Activated effector memory CD4-positive, alpha-beta T cell treated with anti-CD3 and anti-CD28 coated beads, Interleukin-2, amount 50 U/mL, for 16 hours (primary cell): ENCODE measurements around the gene NCDN.
"Not testable (repeated sequence)": the region's sequence is repeated elsewhere in the genome, so short reads cannot be mapped to it uniquely, and the experiment has no call there.

Experiments
- DNase-seq: peaks from one replicate; pipeline ENCODE4 v3.0.0-alpha.2; 2020

NCDN gene

DNA sequence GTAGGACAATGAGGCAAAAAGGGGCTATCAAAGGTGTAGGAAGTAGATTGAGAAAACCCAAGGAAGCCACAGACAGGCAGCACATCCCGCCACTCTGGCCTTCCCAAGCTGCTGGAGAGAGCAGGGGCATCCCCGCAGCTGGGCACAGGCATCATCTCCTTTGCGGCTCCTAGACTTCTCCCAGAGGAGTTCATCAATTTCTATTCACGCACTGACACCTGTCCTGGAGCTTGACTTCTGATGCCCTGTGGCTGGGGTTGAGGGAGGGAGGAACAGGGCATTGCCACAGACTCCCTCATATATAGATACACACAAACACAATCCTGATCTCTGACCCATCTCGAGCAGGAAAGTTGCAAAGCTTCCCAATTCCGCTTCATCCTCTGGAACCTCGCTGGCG lies 13.7 kb downstream of the NCDN start:
- DNase-seq, result no peak

GRCh38 chr1:35572296-35572695 lies 14.7 kb downstream of the NCDN start:
- no peak for DNase-seq

DNA sequence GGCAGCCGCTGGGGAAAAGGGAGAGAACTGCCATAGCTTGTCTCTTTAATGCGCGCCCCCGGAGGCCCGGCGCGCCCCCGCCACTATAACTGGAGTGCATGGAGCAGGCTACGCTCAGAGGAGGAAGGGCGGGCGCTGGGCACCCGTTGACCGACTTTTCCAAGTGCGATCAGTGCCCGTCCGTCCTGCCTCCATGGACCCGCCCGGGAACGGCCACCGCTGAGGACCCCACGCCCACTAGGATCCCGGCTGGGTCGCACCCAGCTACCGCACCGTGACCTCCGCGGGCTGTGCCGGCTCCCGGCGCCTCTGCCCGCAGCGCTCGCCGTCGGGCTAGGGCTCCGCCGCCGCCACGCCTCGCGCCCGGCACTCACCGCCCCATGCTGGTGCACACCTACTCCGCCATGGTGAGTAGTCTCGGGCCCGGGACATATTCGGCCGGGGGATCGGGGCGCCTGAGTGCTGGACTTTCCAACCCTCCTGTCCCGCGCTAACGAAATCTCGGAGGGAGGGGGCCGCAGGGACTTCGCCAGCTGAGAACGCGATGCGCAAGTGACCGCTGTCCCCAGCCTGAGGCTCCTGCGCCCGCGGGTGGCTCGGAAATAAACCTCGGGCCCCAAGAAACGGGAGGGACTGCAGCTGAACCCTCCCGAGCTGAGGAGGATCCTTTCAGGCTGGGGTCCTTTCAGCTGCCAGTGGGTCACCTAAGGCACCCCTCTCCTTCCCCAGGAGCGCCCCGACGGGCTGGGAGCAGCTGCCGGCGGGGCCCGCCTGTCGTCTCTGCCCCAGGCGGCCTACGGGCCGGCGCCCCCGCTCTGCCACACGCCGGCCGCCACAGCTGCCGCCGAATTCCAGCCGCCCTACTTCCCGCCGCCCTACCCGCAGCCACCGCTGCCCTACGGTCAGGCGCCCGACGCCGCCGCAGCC lies 15.9 kb downstream of the NCDN start, which contains the start of gene TFAP2E:
TSS of gene TFAP2E (plus strand) at position 117 of the 927 bp plus-strand sequence. CDS start at position 381, 264 bp downstream.
- DNase-seq, result peak; percentile 62

DNA sequence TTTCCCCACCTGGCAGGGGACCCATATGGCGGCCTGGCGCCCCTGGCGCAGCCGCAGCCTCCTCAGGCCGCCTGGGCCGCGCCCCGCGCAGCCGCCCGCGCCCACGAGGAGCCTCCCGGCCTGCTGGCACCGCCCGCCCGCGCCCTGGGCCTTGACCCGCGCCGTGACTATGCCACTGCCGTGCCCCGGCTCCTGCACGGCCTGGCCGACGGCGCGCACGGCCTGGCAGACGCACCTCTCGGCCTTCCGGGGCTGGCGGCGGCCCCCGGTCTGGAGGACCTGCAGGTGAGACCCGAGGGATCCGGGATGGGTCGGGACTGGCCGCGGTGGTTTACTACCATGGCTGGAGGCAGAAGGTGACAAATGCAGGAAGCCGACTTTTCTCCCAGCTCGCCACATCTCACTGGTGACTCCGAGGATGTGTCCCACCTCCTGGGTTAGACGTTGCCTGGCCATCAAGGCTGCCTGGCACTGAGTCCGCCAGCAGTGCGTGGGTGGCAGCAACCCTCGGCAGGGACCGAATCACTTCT lies 16.6 kb downstream of the NCDN start:
- peak; percentile 60 for DNase-seq

DNA sequence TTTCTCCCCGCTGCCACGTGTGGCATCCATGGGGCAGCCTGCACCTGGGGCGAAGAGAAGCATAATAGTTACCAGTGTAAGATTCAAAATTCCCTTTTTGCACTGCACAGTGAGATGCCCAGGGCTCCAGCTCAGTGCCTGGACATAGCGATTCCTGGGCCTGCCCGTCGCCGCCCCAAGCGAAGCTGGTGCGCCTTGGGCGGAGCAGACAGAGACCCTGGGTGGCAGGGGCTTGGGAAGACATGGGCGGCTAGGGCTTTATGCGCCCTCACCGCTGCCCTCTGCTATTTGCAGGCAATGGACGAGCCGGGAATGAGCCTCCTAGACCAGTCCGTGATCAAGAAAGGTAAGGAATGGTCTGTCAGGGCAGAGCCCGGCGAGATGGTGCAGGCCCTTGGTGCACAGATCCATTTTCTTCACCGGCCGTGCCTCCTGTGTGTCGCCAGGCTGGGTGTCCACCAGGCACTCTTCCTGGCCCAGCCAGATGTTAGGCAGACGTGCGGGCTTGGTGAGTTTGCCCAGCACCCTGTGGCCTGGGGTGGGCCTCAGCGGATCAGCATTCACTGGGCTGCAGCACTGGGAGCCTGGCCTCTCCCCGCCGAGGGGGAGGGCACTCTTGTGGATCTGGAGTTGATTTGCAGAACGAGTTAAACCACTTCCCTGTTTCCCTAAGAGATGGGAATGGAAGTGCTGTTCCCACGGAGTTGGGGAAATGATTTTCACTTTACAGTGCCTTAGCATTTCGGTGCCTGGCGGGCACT lies 17.2 kb downstream of the NCDN start:
- DNase-seq, result peak; percentile 55

DNA sequence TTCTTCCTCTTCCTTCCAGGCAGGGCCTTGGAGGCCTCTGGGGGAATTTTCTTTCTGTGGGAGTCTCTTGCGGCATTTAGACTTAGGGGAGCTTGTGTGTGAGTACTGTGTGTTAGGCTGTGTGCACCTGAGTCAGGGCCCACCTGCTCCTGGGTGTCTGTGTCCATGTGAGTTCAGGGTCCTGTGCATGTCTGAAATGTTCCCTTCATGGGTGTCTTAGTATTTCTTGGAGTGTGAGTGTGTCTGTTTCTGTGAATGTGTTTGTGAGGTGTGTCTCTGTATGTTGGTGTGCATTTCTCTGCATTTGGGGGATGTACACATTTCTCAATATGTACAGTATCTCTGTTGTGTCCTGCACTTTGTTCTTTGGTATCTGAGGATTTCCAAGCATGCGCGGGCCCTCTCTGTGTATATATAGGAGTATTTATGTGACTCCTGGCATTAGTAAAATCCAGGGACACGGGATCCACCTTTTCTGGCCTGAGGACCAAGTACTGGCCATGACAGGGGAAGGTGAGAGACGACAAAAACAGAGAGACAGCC lies 17.9 kb downstream of the NCDN start:
- peak; percentile 27 for DNase-seq

- DNase-seq, result peak; percentile 59
Measured at GRCh38 chr1:35576061-35576765, 18.6 kb downstream of the NCDN start.

- not testable (repeated sequence) for DNase-seq
Measured at GRCh38 chr1:35576766-35577070, 19.1 kb downstream of the NCDN start.

DNA sequence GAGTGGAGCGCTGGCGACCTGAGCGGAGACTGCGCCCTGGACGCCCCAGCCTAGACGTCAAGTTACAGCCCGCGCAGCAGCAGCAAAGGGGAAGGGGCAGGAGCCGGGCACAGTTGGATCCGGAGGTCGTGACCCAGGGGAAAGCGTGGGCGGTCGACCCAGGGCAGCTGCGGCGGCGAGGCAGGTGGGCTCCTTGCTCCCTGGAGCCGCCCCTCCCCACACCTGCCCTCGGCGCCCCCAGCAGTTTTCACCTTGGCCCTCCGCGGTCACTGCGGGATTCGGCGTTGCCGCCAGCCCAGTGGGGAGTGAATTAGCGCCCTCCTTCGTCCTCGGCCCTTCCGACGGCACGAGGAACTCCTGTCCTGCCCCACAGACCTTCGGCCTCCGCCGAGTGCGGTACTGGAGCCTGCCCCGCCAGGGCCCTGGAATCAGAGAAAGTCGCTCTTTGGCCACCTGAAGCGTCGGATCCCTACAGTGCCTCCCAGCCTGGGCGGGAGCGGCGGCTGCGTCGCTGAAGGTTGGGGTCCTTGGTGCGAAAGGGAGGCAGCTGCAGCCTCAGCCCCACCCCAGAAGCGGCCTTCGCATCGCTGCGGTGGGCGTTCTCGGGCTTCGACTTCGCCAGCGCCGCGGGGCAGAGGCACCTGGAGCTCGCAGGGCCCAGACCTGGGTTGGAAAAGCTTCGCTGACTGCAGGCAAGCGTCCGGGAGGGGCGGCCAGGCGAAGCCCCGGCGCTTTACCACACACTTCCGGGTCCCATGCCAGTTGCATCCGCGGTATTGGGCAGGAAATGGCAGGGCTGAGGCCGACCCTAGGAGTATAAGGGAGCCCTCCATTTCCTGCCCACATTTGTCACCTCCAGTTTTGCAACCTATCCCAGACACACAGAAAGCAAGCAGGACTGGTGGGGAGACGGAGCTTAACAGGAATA lies 19.7 kb downstream of the NCDN start:
- DNase-seq, result peak; percentile 84

DNA sequence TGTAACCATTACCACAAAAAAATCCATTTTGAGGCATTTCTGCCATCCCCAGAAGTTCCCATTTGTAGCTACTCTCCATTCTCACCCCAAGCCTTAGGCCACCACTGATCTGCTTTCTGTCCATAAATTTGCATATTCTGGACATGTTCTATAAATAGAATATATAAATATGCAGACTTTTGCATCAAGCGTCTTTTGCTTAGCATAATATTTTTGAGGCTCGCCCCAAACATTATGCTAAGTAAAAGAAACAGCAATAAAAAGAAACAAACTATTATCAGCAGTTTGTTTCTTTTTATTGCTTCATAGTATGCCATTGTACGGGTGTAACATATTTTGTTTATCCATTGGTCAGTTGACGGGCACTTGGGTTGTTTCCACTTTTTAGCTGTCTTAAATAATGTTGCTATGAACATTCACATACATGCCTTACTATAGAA lies 23.4 kb downstream of the NCDN start:
- no peak for DNase-seq

DNA sequence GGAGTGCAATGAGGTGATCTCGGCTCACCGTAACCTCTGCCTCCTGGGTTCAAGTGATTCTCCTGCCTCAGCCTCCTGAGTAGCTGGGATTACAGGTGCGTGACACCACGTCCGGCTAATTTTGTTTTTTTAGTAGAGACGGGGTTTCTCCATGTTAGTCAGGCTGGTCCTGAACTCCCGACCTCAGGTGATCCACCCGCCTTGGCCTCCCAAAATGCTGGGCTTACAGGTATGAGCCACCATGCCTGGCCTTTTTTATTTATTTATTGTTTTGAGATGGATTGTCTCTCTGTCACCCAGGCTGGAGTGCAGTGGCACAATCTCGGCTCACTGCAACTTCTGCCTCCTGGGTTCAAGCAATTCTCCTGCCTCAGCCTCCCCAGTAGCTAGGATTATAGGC lies 24.0 kb downstream of the NCDN start:
- peak; percentile 55 for DNase-seq

DNA sequence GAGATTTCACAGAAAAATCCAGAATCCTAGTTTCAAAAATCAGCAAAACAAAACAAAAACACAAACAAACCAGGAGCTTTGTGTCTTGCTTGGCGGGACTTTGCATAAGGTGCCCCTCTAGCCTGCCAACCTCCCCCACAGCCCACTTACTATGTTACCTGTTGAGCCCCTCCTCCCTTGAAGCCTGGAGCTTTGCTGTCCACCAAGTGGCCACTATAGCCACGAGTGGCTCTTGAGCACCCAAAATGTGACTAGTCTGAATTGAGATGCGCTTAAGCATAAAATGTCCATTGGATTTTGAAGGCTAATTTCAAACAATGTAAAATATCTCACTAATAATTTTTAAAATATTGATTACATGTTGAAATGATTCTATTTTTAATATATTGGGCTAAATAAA lies 27.7 kb downstream of the NCDN start:
- no peak for DNase-seq

DNA sequence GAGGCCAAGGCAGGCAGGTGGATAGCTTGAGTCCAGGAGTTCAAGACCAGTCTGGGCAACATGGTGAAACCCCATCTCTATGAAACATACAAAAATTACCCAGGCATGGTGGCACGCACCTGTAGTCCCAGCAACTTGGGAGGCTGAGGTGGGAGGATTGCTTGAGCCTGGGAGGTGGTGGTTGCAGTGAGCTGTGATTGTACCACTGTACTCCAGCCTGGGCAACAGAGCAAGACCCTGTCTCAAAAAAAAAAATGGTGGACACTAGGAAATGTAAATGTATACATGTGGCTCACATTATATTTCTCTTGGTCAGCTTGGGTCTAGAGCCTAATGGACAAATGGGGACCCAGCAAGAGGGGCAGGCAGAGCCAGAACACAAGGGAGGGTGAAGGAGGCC lies 28.2 kb downstream of the NCDN start:
- DNase-seq, result not testable (repeated sequence)

DNA sequence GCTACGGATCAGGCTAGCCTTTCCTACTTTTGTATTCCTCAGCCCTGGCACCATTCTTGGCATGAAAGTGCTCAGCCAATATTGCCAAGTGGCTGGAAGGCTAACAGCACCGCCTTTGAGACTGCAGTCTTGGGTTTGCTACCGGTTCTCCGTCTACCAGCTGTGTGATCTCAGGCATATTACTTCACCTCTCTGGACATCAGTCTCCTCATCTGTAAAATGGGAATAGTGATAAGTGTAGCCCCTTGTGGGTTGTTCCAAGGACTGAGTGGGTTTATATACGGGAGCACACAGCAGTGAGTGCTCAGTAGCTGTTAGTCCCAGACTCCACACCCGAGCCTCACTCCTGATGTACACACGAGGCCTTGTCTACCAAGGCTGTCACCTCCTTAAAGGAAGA lies 29.2 kb downstream of the NCDN start:
- no peak for DNase-seq

DNA sequence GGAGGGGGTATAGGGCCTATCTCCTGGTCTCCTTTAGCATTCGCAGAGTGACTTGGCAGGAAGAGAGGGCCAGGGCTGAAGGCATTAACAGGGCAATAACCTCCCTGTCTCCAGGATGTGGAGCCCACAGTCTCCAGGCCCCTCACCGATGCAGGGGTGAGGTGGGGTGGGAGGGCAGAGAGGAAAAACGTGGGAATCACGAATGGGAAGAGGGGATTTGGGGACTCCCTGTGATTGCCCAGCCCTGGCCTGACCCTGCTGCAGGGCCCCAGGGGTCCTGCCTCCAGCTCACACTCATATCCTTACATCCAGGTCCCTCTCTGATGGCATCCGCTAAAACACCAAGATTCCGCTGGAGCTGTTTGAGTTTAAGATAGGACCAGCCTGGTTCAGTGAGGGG lies 30.1 kb downstream of the NCDN start:
- peak; percentile 33 for DNase-seq

GRCh38 chr1:35588197-35588910 lies 30.8 kb downstream of the NCDN start:
- DNase-seq, result peak; percentile 53

- DNase-seq, result peak; percentile 55
Measured at GRCh38 chr1:35589516-35590427, 32.2 kb downstream of the NCDN start.

DNA sequence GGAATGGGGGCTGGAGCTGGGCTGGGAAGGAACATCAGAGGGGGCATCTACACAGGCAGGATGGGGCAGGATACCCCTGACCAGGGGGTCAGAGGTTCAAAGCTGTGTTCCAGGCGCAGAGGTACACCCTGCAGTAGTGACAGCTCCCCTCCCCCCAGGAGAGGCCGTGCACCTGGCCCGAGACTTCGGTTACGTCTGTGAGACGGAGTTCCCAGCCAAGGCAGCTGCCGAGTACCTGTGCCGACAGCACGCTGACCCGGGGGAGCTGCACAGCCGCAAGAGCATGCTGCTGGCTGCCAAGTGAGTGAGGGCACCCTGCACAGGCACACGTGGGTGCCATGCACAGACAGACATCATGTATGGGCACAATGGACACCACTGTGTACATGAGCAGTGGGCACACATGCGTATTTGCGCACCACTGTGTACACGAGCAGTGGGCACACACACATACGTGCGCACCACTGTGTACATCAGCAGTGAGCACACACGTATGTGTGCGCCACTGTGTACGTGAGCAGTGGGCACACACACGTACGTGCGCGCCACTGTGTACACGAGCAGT lies 33.0 kb downstream of the NCDN start:
- DNase-seq, result peak; percentile 58

- no peak for DNase-seq
Measured at GRCh38 chr1:35591211-35591610, 33.6 kb downstream of the NCDN start.
